Liver (tissue), 3 donors: ENCODE results near the gene ST3GAL2.

ENCODE experiments used
- FOXA1 ChIP-seq: IDR thresholded peaks from 2 replicates; pipeline ENCODE4 v1.6.1; 2016; ENCODE audit warnings: antibody characterized with exemption
- JUND ChIP-seq, 2 donors: IDR thresholded peaks; 2 replicates each; pipeline ENCODE4 v1.6.1; 2016; ENCODE audit warnings: antibody characterized with exemption in 2 of 2
- TF ChIP-seq, protein P1 (sequence below): fragments of 150-350 bp; IDR thresholded peaks from 2 replicates; pipeline ENCODE4 v1.5.1; 2017; ENCODE audit warnings: improper control_type of control experiment, low read depth, low read length; ENCODE audit not compliant: missing input control
- TF ChIP-seq, protein P2 (sequence below): IDR thresholded peaks from 2 replicates; pipeline ENCODE4 v1.6.1; 2016; ENCODE audit warnings: antibody characterized with exemption
- donor health status: healthy.
- donor health status: healthy.

DNA sequence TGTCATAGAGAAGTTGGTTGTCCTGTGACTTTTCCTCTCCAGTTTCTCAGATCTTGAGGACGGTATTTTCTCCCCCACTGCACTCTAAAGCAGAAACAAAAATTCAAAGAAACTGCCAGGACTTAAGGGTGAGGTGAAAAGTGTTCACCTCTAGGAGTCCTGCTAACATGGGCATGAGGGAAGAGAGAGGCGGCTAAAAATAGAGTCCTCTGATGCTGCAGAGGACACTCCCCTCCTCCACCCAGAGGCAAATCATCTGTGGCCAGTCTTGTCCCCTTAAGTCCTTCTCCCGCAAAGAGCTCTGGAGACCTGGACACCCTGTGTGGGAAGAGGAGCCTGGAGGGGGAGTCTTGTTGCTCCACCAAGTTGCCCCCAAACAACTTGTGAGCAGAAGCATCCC, 96.9 kb downstream of the ST3GAL2 start:
- TF ChIP-seq JUND (IDR thresholded peaks at IDR 0.05) (no peak), FOXA1 (no peak)
- TF ChIP-seq, protein P1, sequence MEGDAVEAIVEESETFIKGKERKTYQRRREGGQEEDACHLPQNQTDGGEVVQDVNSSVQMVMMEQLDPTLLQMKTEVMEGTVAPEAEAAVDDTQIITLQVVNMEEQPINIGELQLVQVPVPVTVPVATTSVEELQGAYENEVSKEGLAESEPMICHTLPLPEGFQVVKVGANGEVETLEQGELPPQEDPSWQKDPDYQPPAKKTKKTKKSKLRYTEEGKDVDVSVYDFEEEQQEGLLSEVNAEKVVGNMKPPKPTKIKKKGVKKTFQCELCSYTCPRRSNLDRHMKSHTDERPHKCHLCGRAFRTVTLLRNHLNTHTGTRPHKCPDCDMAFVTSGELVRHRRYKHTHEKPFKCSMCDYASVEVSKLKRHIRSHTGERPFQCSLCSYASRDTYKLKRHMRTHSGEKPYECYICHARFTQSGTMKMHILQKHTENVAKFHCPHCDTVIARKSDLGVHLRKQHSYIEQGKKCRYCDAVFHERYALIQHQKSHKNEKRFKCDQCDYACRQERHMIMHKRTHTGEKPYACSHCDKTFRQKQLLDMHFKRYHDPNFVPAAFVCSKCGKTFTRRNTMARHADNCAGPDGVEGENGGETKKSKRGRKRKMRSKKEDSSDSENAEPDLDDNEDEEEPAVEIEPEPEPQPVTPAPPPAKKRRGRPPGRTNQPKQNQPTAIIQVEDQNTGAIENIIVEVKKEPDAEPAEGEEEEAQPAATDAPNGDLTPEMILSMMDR: no peak
- TF ChIP-seq, protein P2, sequence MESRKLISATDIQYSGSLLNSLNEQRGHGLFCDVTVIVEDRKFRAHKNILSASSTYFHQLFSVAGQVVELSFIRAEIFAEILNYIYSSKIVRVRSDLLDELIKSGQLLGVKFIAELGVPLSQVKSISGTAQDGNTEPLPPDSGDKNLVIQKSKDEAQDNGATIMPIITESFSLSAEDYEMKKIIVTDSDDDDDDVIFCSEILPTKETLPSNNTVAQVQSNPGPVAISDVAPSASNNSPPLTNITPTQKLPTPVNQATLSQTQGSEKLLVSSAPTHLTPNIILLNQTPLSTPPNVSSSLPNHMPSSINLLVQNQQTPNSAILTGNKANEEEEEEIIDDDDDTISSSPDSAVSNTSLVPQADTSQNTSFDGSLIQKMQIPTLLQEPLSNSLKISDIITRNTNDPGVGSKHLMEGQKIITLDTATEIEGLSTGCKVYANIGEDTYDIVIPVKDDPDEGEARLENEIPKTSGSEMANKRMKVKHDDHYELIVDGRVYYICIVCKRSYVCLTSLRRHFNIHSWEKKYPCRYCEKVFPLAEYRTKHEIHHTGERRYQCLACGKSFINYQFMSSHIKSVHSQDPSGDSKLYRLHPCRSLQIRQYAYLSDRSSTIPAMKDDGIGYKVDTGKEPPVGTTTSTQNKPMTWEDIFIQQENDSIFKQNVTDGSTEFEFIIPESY: no peak
